HG02571 (cell line): ENCODE data around the gene CAMK1D.

Experiments used
- ATAC-seq: cut with Tn5 transposase; IDR thresholded peaks from one replicate; pipeline ENCODE4 v1.9.1; 2021; ENCODE audit warnings: mild to moderate bottlenecking, moderate library complexity; ENCODE audit not compliant: unreplicated experiment

CAMK1D gene

GRCh38 chr10:12777840-12778585 lies 428.7 kb downstream of the CAMK1D start:
- no peak for ATAC-seq

GRCh38 chr10:12780634-12781601 lies 431.6 kb downstream of the CAMK1D start:
- no peak for ATAC-seq

DNA sequence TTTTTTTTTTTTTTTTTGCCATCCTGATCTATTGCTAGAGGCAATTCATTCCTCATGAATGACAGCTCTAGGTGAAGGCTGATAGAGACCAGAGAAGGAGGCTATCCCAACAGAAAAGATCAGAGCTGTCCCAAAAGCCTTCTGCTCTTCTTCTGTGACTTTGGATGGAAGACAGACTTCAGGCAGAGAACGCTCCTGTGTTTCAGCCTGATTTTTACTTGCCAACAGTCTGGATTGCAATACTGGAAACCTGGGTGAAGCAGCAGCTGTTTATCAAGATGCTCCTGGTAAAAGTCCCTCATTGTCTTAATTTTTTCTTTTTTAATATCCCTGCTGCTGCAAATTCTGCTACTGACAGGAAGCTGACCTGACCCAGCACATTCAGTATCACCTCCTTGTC lies 432.6 kb downstream of the CAMK1D start:
- no peak for ATAC-seq

DNA sequence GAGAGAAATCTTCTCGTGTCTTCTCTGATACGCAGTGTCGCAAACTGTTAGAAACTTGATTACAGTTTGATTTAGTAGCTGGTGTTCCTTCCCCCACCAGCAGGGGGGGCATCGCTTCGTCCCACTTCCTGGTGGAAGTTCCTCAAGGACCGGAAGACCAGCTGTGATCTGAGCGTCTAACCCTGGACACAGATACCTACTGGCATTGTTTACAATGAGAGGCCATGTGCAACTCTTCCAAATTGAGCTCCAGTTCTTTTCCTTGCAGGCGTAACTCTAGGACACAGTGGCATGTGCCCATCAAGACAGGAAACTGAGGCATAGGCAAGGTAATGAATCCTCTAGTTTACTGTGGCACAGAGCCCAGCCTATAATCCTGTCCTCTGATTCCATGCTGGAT lies 433.2 kb downstream of the CAMK1D start:
- ATAC-seq = no peak

DNA sequence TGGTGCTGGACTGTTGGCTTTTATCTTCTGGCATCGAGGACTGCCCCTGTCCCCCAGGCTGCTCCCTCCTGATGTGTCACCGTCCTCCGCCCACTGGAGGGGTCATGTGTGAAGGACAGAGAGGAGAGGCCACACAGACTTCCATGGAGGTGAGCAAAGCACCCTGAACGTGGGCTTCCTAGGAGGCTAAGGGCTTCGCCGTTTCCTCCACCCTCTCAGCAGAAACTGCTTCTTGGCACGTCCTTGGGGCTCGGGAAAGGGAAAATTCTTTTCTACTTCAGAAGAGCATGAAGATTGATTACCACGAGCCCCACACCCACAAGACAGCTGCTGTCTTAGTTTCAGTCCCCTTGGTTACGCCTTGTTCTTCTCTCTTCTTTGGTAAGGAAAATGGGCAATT lies 433.9 kb downstream of the CAMK1D start:
- ATAC-seq = no peak

- no peak for ATAC-seq
Measured at GRCh38 chr10:12784646-12785045, 435.3 kb downstream of the CAMK1D start.

- ATAC-seq = no peak
Measured at GRCh38 chr10:12785415-12785831, 436.1 kb downstream of the CAMK1D start.

GRCh38 chr10:12787297-12787696 lies 437.9 kb downstream of the CAMK1D start:
- no peak for ATAC-seq

GRCh38 chr10:12788277-12788676 lies 438.9 kb downstream of the CAMK1D start:
- no peak for ATAC-seq

DNA sequence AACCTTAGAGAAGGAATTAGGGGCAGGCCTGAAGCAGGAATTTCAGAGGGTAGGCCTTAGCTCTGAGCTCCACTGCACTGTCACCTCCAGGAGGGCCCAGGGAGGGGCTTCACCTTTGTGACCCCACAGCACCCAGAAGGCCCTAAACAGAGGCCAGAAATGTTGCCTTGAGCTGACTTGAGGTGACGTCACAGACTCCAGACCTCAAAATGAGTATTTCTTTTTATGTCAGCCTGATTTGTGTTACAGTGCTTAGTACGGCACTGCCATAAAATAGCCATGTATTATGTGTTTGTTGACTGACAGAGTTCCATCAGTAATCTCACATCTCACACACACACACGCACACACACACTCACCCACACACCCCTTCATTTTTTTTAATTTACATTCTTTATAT lies 440.9 kb downstream of the CAMK1D start:
- ATAC-seq = no peak

GRCh38 chr10:12791728-12792127 lies 442.4 kb downstream of the CAMK1D start:
- ATAC-seq = no peak

DNA sequence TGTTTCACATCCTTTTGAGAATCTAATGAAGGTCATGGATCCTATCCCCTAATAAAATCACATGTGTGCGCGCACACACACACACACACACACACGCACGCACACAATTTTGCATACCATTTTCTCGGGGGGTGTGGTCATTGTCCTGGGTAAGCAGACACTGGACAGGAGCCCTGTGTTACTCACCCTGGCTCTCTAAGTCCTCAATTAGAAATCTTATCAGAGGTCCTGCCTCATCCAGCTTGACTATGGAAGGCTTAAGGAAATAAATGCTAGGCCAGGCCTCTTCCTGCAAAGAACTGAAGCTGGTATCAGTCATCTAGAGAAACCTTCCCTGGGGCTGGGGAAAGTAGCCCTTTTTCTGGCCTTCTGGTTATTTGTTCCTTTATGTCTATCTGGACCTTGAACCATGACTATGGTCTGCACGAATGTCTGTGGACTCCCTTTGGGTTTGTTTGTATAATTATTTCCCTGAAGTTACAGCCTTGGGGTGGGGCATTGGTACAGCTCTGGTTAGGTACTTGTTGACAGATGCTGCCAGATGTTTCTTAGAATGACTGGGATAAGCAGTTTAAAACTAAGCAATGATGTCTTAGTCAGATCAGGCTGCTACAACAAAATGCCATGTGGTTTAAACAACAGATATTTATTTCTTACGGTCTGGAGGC lies 443.7 kb downstream of the CAMK1D start:
- no peak for ATAC-seq

DNA sequence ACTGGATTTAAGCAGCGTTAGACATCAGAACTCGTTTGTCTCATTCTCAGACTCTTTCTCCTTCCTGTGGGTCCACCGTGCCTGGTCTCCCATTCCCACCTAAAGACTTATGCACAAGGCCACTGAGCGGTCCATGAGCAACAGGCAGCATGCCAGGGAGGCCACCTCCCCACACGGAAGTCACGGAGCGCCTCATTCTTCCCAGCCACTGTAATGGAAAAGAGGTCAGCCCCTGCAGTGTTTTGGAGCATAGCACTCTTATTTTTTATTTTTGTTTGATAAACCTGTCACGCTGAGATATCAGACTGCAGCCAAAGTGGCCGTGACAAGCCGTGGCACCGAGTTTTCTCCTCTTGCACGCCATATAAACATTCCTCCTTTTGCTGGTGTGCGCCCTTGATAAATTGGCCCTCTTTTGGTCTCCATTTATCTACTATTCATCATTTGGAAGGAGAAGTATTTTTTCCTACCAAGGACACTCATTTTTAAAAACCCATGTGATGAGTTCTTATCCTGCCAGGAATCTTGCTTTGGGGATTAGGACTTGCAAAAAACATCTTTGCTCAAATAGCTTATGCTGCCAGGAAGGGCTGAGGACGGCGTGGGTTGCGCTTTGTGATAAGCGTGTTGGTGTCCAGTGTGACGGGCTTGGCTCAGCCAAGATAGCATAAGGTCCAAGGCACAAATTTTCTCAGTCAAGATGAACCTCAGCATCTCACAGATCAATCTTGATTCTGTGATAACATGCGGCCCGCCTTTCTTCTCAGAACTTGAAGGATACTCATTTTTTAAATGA lies 446.2 kb downstream of the CAMK1D start:
- ATAC-seq = no peak

GRCh38 chr10:12796401-12797160 lies 447.2 kb downstream of the CAMK1D start:
- no peak for ATAC-seq

DNA sequence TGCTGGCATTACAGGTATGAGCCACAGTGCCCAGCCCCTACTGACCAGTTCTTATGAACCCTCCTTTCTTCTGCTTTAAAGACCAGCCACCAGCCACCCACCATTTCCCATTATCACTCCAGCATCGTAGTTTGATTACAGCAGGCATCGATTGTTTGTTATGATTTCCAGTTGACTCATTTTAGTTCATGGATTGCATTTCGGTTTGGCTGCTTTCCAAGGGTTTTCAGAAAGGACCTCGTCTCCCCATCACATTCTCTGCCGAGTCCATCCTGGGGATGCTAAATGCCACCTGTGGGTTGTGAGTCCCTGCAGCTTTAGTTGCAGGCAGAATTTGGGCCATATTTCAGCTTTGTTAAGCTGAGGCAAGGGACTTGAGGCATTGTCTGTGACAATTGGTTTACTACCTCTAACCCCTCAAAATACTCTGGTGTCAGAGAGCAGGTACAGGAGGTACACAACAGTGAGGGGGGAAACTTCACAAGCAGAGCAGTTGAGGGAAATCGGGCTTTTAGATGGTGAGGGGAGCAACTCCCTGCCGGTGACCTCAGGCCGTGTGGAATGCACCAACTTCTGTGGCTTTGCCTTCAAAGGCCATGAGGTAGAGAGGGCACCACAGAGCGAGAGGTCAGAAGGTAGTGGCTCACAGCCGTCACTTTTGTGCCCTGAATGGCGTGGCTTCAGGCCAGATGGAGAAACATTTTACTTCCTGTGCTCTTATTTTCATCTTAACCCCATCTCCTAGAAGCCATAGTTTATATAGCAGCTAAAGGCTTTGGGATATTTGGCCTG lies 448.3 kb downstream of the CAMK1D start:
- no peak for ATAC-seq

GRCh38 chr10:12799144-12799543 lies 449.8 kb downstream of the CAMK1D start:
- no peak for ATAC-seq

DNA sequence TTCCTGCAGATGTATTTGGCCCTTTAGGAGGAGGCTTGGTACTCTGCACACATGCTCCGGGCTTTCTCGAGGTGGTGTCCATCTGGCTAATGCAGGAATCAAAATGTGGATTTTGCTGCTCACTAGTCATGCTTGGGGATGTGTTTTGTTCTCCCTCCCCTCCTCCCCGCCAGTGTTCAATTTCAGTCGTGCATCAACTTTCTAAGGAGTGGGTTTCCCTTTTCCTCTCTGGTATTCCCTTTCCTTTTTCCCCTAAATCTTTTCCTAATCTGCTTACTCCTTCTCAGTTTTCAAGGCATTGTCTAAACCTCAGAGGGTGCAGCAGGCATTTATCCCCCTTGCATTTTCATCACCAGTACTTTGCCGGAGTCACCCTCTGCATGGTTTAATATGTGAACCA lies 450.4 kb downstream of the CAMK1D start:
- ATAC-seq = no peak

- ATAC-seq = no peak
Measured at GRCh38 chr10:12800302-12800701, 451.0 kb downstream of the CAMK1D start.
